GM12872 (cell line): Measurements from ENCODE around the gene EHMT1.

Experiments used
- TF ChIP-seq, protein P1 (sequence below): IDR thresholded peaks from 3 replicates; pipeline ENCODE4 v1.5.1; 2011; ENCODE audit warnings: low read depth, mild to moderate bottlenecking, low read length, moderate library complexity; ENCODE audit not compliant: insufficient read depth

The EHMT1 gene

DNA sequence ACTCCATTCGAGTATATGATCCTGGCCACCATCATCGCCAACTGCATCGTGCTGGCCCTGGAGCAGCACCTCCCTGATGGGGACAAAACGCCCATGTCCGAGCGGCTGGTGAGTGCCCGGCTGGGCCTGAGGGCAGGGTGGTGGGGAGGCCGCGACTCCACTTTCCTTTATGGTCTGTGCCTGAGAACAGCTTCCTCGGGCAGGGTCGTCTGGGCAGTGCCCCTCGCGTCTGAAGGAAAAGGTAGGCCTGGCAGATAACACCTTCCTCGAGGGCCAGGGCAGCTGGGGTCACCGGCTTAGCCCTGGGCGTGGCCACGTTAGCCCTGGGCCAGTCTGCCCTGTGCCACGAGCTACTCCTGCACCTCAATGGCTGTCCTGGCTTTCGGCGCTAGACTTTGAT is 260.2 kb downstream of the EHMT1 start:
- TF ChIP-seq, protein P1, sequence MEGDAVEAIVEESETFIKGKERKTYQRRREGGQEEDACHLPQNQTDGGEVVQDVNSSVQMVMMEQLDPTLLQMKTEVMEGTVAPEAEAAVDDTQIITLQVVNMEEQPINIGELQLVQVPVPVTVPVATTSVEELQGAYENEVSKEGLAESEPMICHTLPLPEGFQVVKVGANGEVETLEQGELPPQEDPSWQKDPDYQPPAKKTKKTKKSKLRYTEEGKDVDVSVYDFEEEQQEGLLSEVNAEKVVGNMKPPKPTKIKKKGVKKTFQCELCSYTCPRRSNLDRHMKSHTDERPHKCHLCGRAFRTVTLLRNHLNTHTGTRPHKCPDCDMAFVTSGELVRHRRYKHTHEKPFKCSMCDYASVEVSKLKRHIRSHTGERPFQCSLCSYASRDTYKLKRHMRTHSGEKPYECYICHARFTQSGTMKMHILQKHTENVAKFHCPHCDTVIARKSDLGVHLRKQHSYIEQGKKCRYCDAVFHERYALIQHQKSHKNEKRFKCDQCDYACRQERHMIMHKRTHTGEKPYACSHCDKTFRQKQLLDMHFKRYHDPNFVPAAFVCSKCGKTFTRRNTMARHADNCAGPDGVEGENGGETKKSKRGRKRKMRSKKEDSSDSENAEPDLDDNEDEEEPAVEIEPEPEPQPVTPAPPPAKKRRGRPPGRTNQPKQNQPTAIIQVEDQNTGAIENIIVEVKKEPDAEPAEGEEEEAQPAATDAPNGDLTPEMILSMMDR = no peak

DNA sequence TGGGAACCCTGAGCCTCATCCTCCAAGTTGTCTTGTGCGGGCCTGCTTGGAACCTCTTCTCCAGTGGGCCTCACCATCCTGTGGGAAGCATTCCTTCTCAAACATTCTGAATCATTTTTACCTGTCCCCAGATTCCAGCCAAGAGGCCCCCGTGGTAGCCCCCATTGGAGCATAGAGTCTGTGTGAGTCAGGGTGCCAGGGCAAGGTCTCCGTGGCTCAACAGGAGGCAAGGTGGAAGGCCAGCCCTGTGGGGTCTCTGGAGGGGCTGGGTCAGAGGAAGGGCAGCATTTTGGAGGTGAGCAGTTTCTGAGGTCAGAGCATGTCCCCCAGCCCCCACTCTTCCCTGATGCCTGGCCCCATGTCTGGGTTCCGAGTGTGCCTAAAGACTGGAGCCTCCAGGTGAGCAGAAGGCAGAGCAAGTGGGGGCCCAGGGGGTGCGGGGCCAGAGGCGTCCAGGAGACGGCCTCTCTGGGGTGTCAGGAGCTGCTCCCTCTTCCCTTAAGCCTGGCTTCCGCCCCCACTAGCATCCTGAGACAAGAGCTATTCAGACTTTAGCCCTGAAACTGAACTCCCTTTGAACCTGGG is 260.9 kb downstream of the EHMT1 start:
- TF ChIP-seq, protein P1 = no peak

DNA sequence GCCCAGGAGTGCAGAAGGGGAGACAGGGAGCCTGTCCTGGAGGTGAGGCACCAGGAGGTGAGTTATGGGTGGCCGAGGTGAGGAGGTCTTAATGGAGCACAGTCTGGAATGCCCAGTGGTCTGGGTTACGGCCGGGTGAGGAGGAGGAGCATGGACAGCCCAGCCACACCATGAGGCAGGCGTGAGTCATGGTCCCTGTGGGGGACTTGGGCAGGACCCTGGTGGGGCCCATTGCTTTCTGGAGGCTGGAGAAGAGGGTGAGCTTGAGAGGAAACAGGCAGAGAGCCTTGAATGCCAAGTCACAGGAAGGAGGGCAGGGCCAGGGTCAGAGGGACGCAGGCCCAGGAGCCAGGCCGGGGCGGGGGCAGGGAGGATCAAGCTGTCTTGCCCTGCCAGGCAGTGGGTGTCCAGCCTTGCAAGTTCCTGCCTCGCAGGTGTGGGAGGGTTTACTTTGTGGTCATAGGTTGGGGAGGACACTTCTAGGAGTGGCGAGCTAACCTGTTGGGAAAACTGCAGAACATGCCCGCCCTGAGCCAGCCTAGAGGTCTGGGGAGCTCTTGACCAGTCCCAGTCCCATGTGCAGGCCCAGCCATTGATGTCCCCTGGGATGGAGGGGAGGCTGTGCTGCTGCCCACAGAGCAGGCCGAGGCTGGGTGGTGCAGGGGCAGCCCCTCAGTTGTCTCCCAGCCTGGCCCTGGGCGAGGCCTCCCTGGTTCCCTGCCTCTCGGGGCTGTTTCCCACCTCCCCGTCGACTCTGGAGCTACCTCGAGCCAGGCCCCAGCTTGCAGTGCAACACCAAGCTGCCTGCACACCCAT is 261.6 kb downstream of the EHMT1 start:
- TF ChIP-seq, protein P1 = no peak

DNA sequence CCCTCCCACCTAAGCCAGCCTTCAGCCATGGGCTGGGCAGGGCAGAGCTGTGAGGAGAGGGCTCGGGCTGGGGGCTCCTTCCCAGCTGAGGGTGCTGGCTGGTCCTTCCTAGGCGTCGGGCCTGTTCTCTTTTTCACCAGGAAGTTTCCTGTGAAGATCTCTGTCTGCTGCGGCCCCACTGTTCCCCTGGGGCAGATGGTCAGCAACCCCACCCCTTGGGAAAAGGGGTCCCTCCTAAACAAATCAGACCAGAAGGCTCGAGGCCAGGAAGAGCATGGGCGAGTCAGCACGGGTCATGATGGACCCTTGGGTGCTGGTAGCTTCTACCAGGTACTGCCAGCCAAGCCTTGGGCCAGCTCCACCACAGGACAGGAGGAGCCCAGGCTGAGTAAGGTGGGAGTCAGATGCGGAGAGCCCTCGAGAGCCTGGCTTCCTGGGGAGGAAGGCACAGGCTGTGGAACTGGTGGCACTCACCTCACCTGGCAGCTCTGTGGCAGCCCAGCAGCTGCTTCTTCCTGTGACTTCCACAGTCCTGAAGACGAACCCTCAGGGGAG is 262.2 kb downstream of the EHMT1 start:
- TF ChIP-seq, protein P1 = no peak

DNA sequence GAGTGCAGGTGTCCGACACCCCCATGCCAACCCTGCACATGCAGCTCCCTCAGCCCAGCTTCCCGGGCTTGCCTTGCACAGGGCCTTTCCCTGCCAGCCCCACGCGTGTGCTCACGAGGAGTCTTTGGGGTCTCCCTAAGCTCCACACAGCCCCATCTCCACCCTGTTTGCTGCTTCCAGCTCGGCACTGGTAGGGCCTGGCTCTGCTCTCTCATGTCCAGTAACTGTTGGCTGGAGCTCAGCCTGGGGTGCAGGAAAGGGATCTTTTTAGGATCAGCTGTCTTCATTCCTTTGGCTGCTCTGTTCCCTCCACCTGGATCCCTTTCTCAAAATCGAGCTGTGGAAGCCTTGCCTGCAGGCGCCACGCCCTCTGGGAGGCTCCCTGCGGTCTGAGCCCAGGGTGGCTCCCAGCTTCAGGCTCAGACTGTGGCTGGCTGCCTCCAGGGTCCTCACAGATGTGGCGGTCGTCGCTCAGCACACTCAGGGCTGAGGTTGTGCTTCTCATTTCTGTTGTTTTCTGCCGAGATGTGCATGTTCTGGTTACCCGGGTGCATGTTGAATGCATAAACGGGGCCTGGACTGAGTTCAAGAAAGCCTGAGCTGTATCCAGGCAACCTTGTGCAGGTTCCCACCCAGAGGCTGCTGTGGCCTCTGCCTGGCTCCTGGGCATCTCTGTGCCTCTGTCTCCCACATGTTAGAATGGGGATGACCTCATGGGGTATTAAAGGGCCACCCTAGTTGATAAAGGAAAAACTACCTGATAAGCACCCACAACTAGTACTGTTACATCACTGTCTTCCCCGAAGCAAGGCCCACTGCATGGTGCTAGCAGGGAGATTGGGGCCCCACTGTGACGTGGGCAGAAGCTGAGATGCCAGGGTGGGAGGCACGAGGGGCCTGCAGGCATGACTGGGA is 263.0 kb downstream of the EHMT1 start:
- TF ChIP-seq, protein P1 = no peak

DNA sequence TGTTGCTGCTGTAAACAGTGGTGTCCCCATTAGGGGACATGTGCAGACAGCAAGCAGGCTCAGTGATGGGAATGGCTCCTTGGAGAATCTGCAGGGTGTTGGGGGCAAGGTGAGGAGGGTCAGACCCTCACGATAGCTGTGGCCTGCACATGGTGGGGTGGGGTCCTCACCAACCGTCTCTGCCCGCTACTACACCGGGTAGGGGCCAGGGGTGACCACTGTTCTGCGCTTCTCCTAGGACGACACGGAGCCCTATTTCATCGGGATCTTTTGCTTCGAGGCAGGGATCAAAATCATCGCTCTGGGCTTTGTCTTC is 263.7 kb downstream of the EHMT1 start:
- TF ChIP-seq, protein P1 = no peak
